HG03520 (cell line): ENCODE data around the gene SLIT3.
A peak's percentile ranks its signal among the peaks of the same experiment; 100 is the strongest.

Experiments
- ATAC-seq: cut with Tn5 transposase; IDR thresholded peaks from one replicate; pipeline ENCODE4 v1.9.1; 2021; ENCODE audit warnings: mild to moderate bottlenecking, moderate library complexity; ENCODE audit not compliant: unreplicated experiment

SLIT3 gene

DNA sequence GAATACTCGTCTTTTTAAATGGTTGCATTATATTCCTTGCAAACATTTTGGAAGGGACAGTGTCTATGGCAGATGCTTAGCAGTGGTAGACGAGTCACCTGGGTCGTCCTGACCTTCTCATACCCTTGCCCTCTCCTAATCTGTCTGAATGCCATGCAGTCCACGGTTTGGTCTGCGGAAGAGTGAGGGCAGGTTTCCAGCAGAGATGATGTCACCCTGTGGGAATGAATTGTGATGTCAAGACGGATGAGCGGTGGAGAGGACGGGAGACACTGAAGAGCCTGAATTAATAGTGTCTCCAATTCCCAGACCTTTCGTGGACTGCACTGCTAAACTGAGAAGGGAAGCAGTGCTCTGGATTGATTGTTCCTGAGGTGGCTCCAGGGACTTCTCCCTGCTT lies 392.7 kb downstream of the SLIT3 start:
- ATAC-seq: no peak

DNA sequence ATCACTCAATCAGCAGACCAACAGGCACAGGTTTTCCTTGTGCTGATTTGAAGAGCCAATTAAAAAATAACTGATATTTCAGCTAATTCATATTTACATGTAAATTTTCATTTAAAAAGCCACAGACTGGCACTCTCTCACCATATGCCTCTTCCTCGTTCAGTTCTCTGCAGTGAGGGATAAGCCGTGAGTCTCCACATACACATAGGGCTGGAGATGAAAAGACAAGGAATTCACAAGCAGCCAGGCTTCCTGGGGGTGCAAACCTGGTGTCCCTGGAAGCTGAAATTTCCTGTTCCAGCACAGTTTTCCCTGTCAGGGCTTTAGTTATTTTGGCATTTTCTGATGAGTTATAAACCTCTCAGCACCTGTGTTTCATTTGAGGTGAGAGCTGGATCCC lies 397.9 kb downstream of the SLIT3 start:
- ATAC-seq: no peak

- no peak for ATAC-seq
Measured at GRCh38 chr5:168899673-168900072, 401.3 kb downstream of the SLIT3 start.

- ATAC-seq: no peak
Measured at GRCh38 chr5:168899264-168899663, 401.7 kb downstream of the SLIT3 start.

- ATAC-seq: no peak
Measured at GRCh38 chr5:168898247-168898911, 402.6 kb downstream of the SLIT3 start.

DNA sequence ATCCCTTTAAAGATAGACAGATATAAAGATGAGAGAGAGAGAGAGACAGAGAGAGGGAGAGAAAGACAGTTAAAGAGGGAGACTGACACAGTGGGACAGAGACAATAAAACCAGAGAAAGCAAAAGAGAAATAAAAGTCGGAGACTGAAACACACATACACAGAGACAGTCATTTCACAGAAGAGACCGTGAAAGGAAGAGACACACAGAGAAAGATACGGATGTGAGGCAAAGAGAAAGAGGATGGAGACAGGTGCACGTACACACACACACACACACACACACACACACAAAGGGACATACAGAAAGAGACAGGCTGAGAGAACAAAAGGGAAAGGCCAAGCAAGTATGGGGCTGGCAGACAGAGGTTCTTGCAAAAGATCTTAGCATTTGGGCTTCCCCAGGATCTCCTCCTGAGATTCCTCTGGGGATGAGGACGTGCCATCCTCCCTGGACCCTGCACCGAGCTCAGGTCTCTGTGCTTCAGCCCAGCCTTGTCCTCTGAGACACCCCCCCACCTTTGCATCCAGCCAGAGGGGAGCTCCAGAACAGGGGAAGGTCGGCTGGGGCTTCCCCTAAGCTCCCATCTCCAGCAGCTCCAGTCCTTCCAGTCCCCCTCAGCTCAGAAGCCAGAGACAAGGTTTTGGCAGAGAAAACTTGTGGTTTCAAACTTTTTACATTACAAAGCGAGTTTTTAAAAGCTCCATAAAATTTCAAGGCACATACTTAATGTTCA lies 403.4 kb downstream of the SLIT3 start:
- ATAC-seq: no peak

- ATAC-seq: no peak
Measured at GRCh38 chr5:168895295-168896071, 405.5 kb downstream of the SLIT3 start.

DNA sequence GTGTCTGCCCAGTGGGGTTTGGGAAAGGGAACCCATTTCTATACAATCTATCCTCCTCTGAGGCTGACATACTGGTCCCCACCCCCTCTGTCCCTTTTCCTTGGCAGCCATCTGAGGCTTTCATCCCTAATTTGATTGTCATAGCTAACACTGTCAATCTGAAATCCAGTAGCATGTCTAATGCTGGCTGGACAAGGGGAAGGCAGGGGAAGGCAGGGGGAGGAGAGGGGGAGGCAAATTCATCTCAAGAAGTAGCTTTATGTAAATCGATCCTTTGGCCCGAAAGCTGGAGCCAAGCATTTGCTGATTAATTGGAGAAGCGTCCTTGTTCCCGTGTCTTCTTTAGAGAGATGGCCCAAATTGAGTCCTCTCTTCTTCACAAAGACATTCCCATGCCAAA lies 407.7 kb downstream of the SLIT3 start:
- no peak for ATAC-seq

DNA sequence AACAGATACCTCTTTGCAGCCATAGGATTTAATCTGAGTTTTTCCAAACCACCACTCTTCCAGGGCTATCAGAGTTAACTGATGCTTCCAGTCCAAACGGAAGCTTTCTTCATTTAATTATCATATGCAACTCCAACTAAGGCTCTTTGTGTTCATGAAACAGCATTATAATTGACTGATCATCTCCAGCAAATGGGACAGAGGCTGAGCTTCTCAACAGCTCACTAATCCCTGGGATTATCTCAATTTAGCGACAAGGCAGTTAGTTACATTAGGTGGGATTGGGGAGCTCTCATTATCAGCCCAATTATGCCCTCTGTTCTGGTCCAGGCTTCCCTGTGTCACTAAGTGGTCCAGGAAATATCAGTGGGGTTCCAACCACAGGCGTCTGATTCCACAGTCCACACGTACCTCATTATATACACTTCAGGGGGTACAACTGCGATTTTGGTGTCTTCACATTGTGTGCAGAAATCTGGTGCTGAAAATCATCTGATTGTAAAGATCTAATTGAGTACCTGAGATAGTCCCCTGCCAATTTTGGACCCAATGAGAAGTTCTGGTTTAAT lies 408.2 kb downstream of the SLIT3 start:
- ATAC-seq: no peak

DNA sequence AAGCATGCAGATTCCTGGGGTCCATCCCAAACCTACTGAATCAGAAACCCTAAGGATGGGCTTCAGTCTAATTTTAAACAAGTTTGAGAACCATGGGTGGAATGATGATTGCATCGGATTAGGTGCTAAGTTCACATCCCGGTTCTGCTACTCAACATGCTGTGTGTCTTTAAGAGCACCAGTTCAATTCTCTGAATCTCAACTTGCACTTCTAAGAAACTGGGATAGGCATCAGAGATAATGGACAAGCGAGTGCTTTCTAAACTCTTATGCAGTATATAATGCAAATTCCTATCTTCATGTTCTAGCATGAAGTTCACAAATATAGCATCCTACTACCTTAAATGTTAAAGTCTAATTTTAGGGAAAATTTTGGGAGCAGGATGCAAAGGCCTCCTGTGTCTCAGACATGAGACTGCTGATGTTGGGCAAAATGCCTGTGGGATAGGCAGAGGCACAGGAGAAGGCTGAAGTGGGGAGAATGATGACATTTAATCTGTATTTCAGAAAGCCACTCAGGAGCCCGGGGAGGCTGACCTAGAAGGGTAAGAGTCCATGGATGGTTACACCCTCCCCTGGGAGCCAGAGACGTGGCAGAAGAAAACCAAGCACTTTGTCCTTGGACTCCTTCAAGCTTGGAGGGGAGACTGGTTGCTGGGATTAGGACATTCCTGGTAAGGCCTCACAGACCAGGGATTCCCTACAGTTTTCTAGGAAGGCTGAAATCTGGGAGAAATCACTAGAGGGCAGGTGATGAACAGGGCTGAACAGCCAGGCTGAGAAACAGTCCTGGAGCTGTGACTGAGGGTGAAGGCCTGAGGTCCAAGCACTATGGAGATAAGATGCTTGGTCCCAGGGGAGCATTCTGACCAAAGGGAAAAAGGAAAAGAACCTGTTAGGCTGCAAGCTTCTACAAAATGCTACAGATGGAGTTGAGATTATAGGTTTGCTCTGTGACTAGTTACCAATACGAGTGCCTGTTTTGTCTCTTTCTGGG lies 409.8 kb downstream of the SLIT3 start:
- no peak for ATAC-seq

- no peak for ATAC-seq
Measured at GRCh38 chr5:168889039-168889438, 411.9 kb downstream of the SLIT3 start.

- no peak for ATAC-seq
Measured at GRCh38 chr5:168887931-168888330, 413.0 kb downstream of the SLIT3 start.

DNA sequence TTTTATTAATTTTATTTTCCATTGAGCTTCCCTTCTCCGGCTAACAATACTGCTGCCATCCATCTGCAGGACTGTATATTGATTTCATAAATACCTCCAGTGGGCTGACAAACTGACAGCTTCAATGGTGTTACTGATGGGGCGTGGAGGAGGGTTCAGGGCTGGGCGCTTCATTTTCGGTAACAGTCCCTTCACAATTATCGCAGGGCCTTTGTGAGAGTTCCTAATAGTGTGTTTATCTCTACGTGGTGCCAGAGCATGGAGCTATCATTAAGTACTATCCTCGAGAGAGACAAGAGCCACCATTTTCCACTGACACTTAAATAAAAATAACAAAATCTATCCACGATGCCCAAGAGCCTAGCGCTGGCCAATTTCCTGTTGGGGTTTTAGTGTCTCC lies 414.8 kb downstream of the SLIT3 start:
- no peak for ATAC-seq

- no peak for ATAC-seq
Measured at GRCh38 chr5:168885324-168886120, 415.4 kb downstream of the SLIT3 start.

DNA sequence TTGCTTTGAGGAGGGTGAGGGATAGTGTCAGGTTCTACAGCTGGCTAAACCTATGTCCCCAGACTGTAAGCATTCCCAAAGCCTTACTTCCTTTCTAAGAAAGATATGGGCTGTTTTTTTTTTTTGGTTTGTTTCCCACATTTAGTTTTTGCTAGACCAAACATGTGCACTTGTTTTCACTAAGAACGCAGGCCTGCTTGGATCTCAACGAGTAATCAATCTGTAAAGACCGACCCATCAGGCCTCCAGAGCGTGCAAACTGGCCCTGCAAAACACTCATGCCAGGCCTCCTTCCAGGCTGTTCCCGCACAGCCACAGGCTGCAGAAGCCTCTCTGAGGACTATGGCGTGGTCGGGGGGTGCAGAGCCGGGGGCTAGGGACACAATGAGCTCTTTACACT lies 416.9 kb downstream of the SLIT3 start:
- no peak for ATAC-seq

DNA sequence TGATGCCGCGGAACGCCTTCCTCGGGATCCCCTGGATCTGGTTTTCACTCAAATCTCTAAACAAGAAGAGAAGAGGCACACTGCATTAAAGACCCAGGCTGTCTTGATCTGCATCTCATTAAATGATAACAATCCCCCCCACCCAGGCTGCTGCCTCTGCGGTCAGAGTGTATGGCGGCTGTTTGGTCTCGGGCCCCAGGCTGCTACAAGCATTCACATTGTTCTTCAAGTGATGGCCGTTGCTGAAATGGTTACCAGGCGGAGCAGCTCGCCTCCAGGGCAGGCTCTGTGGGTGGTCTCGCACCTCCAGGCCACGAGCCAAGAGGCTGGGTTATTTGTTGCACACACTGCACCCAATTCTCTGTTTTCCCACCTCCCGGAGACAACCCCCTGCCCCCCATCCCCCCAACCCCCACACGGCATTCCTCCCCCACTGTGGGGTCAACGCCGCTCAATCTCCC lies 417.6 kb downstream of the SLIT3 start:
- ATAC-seq: no peak

GRCh38 chr5:168882283-168882682 lies 418.7 kb downstream of the SLIT3 start:
- no peak for ATAC-seq

- no peak for ATAC-seq
Measured at GRCh38 chr5:168881427-168882149, 419.4 kb downstream of the SLIT3 start.

DNA sequence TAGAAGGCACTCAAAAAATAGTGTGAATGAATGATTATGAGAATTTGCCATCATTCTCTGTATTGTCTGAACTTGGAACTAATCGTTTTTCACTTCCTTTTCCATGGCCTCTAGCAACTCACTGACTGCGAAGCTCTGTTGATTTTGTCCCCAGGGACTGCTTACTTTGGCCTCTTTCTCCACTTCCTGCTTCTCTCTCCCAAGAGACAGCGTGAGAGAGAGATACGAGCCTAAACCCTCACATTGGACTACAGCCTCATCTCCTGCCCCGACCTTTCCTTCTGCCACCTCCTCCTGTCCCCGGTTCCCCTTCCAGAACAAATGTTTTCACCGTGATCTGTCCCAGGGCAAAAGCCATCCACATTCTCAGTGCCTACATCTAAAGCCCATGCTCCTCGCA lies 421.0 kb downstream of the SLIT3 start:
- peak; percentile 89 for ATAC-seq
